ENCODE results near the gene FLYWCH1.

The FLYWCH1 gene

GRCh38 chr16:2971134-2971984 is 59.6 kb downstream of the FLYWCH1 start:
- no peak for DNase-seq

- no peak for DNase-seq
Measured at GRCh38 chr16:2971985-2972784, 60.5 kb downstream of the FLYWCH1 start.

GRCh38 chr16:2973093-2973492 is 61.4 kb downstream of the FLYWCH1 start:
- no peak for DNase-seq

DNA sequence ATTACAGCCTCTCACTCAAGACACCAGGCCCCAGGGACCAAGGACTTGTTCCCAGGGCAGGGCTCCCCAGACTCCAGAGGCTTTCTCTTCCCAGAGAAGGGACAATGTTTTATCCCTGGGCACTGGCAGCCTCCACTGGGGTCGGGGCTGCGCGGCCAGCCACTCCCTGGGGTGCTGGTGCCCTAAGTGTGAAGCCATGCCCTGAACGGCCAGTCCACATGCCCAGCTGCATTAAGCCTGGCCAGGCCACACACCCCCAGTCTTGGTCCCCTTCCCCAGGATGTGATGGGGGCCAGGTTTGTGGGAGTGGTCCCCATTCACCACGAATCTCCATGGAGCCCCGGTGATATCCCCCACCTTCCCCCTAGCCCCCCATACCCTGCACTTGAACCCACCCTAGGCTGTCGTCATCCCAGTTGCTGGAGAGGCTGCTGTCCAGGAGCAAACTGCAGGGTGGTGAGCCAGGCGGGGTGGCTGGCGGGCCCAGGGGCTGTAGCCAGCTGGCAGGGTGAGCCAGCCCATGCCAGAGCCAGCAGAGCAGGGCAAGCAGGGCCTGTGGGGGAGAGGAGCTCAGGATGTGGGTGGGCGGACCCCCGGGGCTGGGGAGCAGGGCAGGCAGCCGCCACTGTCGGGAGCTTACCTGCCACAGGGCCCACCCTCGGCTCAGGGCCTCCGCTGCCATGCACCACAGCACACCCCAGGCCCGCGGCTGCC is 62.0 kb downstream of the FLYWCH1 start:
- no peak for DNase-seq

DNA sequence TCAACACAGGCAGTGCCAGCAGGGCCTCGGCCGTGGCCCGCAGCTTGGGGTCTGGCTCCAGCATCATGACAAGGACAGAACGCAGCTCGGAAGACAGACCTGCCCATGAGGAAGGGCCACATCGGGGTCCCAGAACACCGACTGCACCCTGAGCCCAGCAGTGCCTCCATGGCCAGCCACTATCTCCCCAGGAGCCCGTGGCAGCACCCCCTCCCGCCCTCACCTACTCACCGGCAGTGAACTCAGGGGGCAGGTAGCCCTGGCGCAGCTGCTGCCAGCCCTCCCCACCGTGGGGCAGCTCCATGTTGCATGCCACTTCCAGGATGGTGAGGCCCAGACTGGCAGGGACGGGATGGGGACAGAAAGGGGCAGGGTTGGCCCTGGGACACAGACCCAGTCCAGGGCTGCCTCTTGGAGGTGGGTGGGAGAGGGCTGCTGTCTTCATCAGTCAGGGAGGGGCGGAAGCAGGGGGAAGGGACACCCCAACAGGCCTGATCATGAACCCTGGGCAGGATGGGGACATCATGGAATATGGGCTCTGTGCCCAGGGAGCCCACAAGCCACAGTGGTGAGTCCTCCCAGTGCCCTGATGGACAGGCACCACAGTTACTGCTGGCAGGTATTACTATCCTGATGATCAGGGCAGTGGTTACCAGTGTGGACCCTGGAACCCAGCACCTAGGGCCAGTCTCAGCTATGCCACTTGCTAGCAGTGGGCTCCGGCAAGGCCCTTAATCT is 62.8 kb downstream of the FLYWCH1 start:
- no peak for DNase-seq

- no peak for DNase-seq
Measured at GRCh38 chr16:2975161-2975795, 63.5 kb downstream of the FLYWCH1 start.

DNA sequence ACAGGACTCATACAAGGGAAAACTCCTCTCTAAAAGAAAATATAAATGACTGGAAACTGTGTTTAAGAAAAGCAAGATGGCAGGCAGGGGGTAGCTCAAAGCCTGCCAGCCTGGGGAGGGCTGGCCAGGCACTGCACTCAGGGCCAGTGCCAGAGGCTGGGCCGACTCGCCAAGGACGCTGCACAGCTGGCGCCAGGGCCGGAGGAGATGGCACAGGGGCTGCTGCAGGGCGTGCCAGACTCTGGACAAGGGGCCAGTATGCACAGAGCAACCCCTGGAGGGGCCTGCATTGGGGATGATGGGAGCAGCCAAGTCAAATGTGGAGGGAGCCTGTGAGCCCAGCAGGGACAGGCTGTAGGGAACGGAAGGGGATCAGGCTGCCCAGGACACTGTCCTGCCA is 64.5 kb downstream of the FLYWCH1 start:
- DNase-seq, result no peak

DNA sequence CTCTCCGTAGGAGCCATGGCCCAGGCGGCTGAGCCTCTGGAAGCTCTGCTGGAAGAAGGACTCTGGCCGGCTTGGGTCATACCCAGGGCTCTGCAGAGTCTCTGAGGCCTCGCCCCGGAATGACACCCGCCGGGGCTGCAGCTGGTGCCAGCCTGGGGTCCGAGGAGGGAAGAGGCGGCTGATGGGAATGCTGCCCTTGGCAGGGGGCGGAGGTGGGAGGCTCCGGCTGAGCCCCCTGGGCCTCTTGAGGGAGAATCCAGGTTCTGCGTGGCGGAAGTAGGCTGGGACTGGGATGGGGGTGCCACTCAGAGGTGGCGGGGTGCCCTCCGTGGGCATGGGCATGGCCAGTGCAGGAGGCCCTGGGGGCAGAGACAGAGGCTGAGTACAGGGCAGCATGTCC is 64.9 kb downstream of the FLYWCH1 start:
- DNase-seq, result no peak

GRCh38 chr16:2977440-2977839 is 65.7 kb downstream of the FLYWCH1 start:
- no peak for DNase-seq

- peak; percentile 74 to 87 (median 81) for DNase-seq
Measured at GRCh38 chr16:2979669-2980226, 68.0 kb downstream of the FLYWCH1 start.

- peak; percentile 95 to 99 (median 98) for DNase-seq
Measured at GRCh38 chr16:2980227-2981176, 68.8 kb downstream of the FLYWCH1 start, which contains the start of gene PKMYT1. Gene PKMYT1 (minus strand): TSS chr16:2980446. CDS start chr16:2979657, 789 bp downstream.

DNA sequence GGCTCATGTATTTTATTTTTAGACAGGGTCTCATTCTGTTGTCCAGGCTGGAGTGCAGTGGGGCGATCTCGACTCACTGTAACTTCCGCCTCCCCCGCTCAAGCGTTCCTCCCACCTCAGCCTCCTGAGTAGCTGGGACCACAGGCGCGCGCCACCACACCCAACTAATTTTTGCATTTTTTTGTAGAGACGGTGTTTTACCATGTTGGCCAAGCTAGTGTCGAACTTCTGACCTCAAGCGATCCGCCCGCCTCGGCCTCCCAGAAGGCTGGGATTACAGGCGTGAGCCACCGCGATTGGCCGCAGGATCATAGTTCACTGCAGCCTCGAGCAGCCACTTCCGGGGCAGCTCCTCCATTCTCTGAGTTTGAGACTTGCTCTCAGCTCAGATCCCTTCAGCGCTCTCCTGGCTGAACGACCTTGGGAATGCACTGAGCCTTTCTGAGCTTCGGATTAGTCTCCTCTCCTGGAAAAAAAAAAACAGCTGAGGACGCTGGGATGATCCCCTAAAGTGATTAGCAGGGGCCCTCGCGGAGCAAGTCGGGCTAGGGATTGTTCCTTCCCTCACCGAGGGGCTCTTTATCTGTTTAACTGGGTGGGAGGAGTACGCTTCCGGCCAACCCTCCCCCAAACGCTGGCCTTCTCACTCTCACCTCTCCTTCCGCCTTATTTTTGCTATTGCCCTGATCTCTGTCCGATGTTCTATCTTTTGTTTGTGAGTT is 69.6 kb downstream of the FLYWCH1 start:
- DNase-seq, result no peak

DNA sequence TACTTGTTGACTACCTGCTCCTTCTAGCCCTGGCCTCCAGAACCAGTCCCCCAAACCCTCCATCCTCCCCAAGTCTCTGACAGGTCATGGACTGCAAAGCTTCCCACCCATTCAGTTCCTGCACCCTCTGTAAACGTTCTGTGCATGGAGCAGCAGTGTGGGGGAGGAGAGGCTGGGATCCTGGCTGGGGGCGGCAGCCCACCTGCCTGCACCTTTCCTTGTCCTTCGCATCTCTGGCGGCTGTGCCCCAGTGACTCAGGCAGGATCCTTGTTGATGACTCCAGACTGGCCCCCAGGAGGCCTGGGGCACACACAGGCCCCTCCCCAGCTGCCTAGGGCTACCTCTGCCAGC is 70.1 kb downstream of the FLYWCH1 start:
- no peak for DNase-seq

DNA sequence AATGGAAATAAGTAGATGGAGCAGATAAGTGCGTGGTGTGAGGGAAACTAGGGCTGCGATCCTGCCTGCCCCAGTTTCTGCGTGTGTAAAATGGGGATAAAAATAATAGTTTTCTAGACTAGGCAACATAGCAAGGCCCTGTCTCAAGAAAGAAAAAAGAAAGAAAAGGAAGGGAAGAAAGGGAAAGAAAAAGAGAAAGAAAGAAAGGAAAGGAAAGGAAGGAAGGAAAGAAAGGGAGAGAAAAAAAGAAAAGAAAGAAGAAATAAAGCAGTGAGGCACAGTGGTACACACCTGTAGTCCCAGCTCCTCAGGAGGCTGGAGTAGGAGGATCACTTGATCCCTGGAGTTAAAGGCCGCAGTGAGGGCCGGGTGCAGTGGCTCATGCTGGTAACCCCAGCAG is 70.7 kb downstream of the FLYWCH1 start:
- no peak for DNase-seq

GRCh38 chr16:2983706-2984136 is 72.0 kb downstream of the FLYWCH1 start:
- peak; percentile 83 to 92 (median 91) for DNase-seq

DNA sequence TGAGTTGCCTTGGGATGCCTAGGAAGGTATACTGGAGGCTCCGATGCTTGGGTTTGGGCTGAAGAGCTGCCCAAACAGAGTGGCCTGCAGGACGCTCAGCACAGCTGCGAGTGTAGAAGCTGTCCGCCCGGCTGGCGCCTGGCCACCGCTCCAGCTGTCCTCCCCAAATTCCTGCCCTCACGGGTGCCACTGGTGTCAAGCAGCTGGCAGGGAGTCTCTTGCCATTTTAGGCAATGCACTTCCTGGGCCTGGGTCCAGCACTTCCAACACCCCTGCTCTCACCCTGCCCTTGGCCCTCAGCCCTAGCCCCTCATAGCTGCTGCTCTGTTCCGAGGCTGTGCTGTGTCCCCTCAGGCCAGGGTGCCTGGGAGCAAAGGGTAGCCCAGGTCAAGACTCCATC is 73.7 kb downstream of the FLYWCH1 start:
- no peak for DNase-seq

DNA sequence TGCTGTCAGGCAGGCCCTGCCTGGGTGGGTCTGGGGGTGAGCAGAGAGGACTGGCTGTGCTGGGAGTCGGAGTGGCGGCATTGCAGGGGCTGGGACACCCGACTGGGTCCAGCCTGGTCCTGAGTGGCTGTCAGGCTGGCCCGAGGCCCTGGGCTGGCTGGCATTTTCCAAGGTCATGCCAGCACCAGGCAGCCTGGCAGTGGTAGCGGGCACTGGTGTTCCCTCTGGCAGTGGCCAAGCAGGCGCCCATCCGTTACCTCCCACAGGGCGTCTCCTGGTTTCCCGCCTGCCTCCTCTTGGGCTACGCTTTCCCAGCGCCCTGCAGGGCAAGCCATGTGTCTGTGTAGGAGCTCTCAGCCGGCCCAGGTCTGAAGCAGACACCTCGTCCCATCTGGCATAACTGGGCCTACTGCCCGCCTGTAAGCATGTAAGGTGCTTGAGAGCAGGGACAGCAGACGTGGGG is 74.2 kb downstream of the FLYWCH1 start:
- DNase-seq, result no peak

DNA sequence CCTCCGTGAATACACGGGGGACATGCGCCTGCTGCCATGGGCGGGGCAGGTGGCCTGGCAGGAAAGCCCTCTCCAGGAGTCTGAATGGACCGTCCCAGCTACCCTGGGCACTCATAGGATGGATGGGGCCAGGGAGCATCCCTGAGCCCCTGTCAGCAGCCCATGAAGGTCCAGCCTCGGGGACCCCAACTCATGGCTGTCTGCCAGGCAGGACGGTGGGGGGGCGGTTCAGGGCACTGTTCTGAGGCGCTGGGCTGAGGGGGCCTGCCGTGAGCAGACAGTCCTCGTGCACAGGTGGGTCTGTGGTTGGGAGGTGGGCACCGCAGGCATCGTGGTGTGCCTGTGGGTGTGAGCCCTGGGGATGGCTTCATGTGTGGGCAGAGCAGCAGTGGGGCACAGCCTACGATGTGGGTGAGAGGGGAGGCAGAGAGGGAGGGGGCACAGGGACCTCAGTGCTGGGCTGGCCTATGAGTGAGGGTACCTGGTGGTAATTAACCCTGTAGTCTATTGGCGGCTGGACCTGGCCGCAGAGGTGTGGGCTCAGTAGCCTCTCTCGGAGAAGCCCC is 75.0 kb downstream of the FLYWCH1 start:
- no peak for DNase-seq

DNA sequence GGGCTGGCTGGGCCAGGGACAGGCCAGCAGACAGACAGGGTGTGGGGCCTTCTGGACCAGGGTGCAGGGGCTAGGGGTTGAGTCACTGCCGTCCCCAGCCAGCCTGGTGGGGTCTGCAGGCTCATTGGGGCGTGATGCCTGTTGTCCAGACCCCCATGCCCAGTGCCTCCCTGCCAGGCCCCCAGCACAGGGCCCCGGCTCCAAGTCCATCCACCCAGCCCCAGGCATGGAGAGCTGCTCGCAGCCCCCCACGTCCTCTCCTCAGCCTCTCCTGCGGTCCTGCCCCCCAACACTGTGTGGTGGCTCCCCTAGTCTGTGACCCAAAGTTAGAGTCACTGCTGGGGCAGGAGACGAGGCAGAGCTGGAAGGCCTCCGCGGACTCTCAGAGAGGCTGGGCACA is 75.6 kb downstream of the FLYWCH1 start:
- DNase-seq, result no peak

Measured in suppressor macrophage treated with lipopolysaccharide for 1 hour (primary cell).